Adrenal gland (tissue), 12 donors: ENCODE results near the gene KRTAP10-8. TPM values are rescaled to one million over a fixed set of nuclear protein-coding genes. Genes with fewer than 3 reads are reported as not detected.

Source experiments
- DNase-seq, 7 donors: peaks; one replicate each; pipeline ENCODE4 v3.0.0-alpha.2; 2019 to 2020
- H3K27ac ChIP-seq, 5 donors: fragments of 200-600 bp; sonication (generic) in 4 of 5; 1 replicate in 3 of 5; 2 replicates in 2 of 5; pipeline versions ENCODE4 v1.5.1 to v1.8.0; 2016 to 2020; ENCODE audit warnings: mild to moderate bottlenecking in 1 of 5
- H3K27me3 ChIP-seq: fragments of 200-600 bp; 2 replicates; pipeline ENCODE4 v1.8.0; 2021
- H3K36me3 ChIP-seq, 2 donors: fragments of 200-600 bp; replicated peaks in 1 of 2; 1 replicate in 1 of 2; 2 replicates in 1 of 2; pipeline versions ENCODE4 v1.5.1 to v1.8.0; 2018 to 2022
- H3K4me1 ChIP-seq, 2 donors: fragments of 200-600 bp; replicated peaks in 1 of 2; 1 replicate in 1 of 2; 2 replicates in 1 of 2; pipeline versions ENCODE4 v1.5.1 to v1.8.0; 2018 to 2021
- H3K4me3 ChIP-seq, 4 donors: fragments of 200-600 bp; sonication (generic) in 3 of 4; one replicate each; pipeline ENCODE4 v1.5.1; 2016 to 2018
- H3K9me3 ChIP-seq, 3 donors: fragments of 200-600 bp; sonication (generic) in 1 of 3; replicated peaks in 1 of 3; 1 replicate in 2 of 3; 2 replicates in 1 of 3; pipeline versions ENCODE4 v1.5.1 to v1.8.0; 2016 to 2021
- POLR2A ChIP-seq, 2 donors: fragments of 450-650 bp; IDR thresholded peaks; one replicate each; pipeline ENCODE4 v1.6.1; 2017; ENCODE audit warnings: antibody characterized with exemption in 2 of 2, mild to moderate bottlenecking in 2 of 2, moderate library complexity in 1 of 2
- WGBS, 4 donors: extraction: QIAGEN DNeasy Blood & Tissue Kit in 2 of 4; methylation state at CpG; one replicate each; pipeline versions ENCODE4 v1.1.5 to v1.1.7; 2013 to 2017; 5-methylcytosine and 5-hydroxymethylcytosine counted together
- intact Hi-C, 2 donors: fragments of 100-400 bp; cut with DNase I; formaldehyde crosslinking; loops; one replicate each; pipeline versions ENCODE4 v1.14.1 to v1.15.0; 2022 to 2023
- polyA plus RNA-seq, 3 donors: library from polyadenylated mRNA; stranded (reverse); fragments of 200-250 nt in 2 of 3; fragments of 350-450 nt in 1 of 3; fragmentation: Illumina TruSeq in 1 of 3; extraction: RNeasy Lipid Tissue Mini Kit (QIAGEN cat#74804) in 1 of 3; gene quantifications; one replicate each; pipeline ENCODE4 v1.2.3, GENCODE V29; 2013 to 2014
- total RNA-seq, 9 donors: library from RNA; depleted of rRNA in 4 of 9; stranded (reverse); fragments of >200 nt in 4 of 9; fragments of 120-200 nt in 1 of 9; fragmentation: NEBNext Ultra II Directional in 1 of 9; extraction: Animal tissue kit (Norgen Biotek cat#: 25700) in 1 of 9; gene quantifications; one replicate each; pipeline versions ENCODE4 v1.1.0 to v1.2.4, GENCODE V29; 2013 to 2023
- TF ChIP-seq, protein P1 (sequence below), 6 experiments: fragments of 450-650 bp in 4 of 6; fragments of 200-600 bp in 2 of 6; sonication (generic) in 1 of 6; IDR thresholded peaks; 1 replicate in 5 of 6; 2 replicates in 1 of 6; pipeline versions ENCODE4 v1.5.1 to v1.8.0; 2016 to 2021; ENCODE audit warnings: antibody characterized with exemption in 6 of 6, mild to moderate bottlenecking in 2 of 6, moderate library complexity in 1 of 6
- donor health status: healthy with polysubstance abuse.
- donor health status: Bipolar disorder and iron deficiency.
- donor health status: DM: yes; HTN: yes; CAD: no.
- donor health status: DM: no; HTN: no; CAD: no.
- donor health status: DM: no; HTN: no; CAD: no.
- donor health status: DM: yes; HTN: yes; CAD: no.

Gene KRTAP10-8
- total and polyA plus RNA-seq, 12 donors: not detected

DNA sequence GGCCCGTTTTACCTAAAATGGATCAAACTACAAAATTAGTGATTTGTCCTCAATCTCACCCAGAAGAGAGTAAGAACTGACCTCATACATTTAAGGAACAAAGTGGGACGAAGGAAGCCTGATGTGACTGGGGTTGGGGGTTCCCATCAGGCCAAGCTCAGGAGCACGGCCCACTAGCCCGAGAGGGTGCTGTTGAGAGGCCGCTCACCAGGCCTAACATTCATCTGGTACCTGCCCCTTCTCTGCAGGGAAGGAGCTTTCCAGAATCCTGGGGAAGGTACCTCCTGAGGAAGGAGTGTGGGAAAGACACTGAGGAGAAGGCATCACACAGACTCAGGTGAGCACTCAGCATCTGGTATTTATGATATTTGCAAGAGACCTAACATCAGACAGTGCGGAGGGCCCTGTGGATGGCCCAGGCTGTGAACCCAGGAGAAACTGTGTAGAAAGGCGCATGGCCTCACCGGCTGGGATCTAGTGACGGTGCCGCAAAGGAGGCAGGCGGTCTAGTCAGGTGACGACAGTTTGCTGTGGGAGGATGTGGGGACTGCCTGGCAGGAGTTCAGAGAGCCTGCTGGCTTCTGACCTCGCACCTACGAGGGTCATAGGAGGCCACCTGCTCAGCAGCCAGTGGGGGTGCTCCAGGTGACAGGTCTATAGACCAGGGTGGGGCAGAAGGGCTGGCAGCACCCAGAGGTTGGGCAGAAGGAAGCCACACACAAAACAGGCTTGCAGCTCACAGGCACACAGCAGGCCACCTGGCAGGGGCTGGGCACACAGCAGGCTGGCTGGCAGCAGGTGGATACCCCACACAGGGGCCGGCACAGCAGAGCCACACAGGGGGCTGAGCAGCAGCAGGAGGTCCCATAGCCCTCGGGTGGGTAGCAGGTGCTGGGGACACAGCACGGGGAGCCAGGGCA, 42.0 kb downstream of the KRTAP10-8 start:
- H3K4me3 ChIP-seq: no peak overlapping the region
- H3K27ac ChIP-seq: no peak overlapping the region
- intact Hi-C loops: no loop called here
- no peaks in the 10 kb centered on the region for H3K36me3 ChIP-seq
- 72 to 79% (median 77%) methylated on average over 12 to 17 of the region's 17 CpGs for whole genome bisulfite sequencing, 4 donors
- no peaks in the 10 kb centered on the region for H3K9me3 ChIP-seq
- H3K27me3 ChIP-seq: peaks cover 3% of the 10 kb centered on the region
- no peaks in the 10 kb centered on the region for H3K4me1 ChIP-seq
- peak in 1 of 7 donors; percentile 23 for DNase-seq
- TF ChIP-seq, protein P1, sequence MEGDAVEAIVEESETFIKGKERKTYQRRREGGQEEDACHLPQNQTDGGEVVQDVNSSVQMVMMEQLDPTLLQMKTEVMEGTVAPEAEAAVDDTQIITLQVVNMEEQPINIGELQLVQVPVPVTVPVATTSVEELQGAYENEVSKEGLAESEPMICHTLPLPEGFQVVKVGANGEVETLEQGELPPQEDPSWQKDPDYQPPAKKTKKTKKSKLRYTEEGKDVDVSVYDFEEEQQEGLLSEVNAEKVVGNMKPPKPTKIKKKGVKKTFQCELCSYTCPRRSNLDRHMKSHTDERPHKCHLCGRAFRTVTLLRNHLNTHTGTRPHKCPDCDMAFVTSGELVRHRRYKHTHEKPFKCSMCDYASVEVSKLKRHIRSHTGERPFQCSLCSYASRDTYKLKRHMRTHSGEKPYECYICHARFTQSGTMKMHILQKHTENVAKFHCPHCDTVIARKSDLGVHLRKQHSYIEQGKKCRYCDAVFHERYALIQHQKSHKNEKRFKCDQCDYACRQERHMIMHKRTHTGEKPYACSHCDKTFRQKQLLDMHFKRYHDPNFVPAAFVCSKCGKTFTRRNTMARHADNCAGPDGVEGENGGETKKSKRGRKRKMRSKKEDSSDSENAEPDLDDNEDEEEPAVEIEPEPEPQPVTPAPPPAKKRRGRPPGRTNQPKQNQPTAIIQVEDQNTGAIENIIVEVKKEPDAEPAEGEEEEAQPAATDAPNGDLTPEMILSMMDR (IDR thresholded peaks at IDR 0.05): no peak
- no peak for TF ChIP-seq POLR2A (IDR thresholded peaks at IDR 0.05)

DNA sequence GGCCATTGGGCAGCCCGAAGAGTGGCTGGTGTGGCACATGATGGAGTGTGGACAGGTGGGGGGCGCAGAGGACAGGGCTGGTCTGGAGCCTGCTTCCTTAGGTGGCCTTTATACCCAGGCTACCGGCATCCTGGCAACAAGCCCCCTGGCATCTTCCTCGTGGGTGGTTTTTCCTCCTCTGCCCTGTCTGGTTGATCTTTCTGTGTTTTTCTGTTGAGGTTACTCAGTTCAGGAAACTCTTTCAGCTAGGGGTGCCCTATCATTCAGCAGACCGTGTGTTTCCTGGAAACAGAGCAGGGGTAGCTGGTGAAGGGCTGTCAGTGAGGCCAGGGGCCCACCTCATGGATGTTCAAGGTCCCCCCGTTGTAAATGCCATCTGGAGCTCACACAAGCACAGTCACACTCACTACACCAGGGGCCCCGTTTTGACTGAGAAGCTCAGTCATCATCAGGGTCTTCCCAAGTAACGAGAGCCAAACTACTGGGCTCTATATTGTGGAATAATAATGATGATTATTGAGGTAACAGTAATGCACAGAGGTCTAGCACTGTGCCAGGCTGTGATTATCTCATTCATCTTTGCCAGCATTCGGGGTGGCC, 42.8 kb downstream of the KRTAP10-8 start, which contains the start of gene KRTAP12-4:
KRTAP12-4 (minus strand) TSS at position 84 of the 600 bp plus-strand sequence; CDS start at position 39, 45 bp downstream.
- Histone ChIP-seq H3K4me1 (no peaks in the 10 kb centered on the region), H3K4me3 (no peak within 1 kb of the TSS), H3K27ac (no peak within 1 kb of the TSS), H3K36me3 (no peaks in the 10 kb centered on the region), H3K27me3 (peaks cover 3% of the 10 kb centered on the region), H3K9me3 (no peaks in the 10 kb centered on the region)
- no peak for DNase-seq
- intact Hi-C loops: no loop called here
- no peak for TF ChIP-seq POLR2A (IDR thresholded peaks at IDR 0.05)
- TF ChIP-seq, protein P1 (IDR thresholded peaks at IDR 0.05): no peak
- 41 to 73% (median 63%) methylated on average over 6 to 9 of the region's 9 CpGs for WGBS, 4 donors

DNA sequence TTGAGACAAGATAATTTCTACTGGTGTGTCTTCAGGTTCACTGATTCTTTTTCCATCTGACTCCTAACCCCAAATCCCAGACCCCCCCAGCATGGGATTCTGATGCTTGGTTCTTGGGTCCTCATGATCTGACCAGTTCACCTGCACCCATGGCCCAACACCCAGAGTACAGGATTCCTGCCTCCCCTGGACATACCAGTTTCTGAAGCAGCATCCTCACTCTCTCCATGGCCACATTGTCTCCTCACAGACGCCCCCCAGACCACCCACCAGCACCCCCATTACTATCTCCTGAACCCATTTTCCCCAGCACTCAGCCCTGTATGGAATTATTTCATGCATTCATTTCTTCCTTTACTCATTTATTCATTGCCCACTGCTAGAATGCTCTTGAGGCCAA, 45.0 kb downstream of the KRTAP10-8 start:
- Histone ChIP-seq H3K27ac (no peak overlapping the region), H3K4me1 (no peaks in the 10 kb centered on the region)

More for the DNA sequence above, 45.0 kb downstream of the KRTAP10-8 start:
- Histone ChIP-seq H3K36me3 (no peaks in the 10 kb centered on the region), H3K9me3 (no peaks in the 10 kb centered on the region), H3K4me3 (no peak overlapping the region), H3K27me3 (peaks cover 3% of the 10 kb centered on the region)
- 29 to 58% (median 44%) methylated on average over 1 of the region's 1 CpG for WGBS, 4 donors
- TF ChIP-seq POLR2A (IDR thresholded peaks at IDR 0.05): no peak
- TF ChIP-seq, protein P1 (IDR thresholded peaks at IDR 0.05): no peak
- DNase-seq: no peak
- intact Hi-C loops: no loop called here
